SKM-1 (cell line): ENCODE results near the gene TUBB1.
"Not testable (repeated sequence)": the region's sequence is repeated elsewhere in the genome, so short reads cannot be mapped to it uniquely, and the experiment has no call there.

Experiments
- DNase-seq: peaks from one replicate; lab custom pipeline; 2025; ENCODE audit not compliant: unreplicated experiment; lab: John Stamatoyannopoulos, UW

The TUBB1 gene

DNA sequence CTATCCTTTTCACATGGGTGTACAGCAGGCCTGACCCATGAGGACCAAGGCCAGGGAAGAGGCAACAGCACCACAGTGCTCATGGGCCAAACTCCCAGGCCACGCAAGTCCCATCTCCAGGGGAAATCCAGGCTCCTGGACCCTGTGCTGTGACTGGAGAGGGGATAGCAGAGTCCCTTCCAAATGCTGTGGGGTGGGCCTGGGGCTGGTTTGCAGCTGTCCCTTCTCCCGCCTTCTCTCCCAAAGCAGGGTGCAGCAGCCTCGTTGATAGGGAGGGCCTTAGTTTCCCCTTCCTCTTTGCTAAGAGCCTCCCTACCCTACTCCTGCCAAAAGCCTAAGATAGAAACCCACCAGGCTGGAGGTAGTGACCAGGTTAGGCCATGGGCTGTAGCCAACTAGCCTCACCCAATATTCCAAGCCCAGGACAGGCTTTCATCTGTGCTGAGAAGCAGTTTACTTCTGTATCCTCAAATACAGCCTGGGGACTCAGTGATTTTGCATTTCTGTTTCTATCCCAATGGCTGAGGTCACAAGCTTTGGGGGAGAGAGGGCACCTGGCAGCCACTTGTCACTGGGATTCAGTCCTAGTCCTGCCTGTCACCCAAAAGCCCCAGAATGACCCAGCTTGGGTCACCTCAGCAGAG, 13.6 kb upstream of the TUBB1 start:
- no peak for DNase-seq

DNA sequence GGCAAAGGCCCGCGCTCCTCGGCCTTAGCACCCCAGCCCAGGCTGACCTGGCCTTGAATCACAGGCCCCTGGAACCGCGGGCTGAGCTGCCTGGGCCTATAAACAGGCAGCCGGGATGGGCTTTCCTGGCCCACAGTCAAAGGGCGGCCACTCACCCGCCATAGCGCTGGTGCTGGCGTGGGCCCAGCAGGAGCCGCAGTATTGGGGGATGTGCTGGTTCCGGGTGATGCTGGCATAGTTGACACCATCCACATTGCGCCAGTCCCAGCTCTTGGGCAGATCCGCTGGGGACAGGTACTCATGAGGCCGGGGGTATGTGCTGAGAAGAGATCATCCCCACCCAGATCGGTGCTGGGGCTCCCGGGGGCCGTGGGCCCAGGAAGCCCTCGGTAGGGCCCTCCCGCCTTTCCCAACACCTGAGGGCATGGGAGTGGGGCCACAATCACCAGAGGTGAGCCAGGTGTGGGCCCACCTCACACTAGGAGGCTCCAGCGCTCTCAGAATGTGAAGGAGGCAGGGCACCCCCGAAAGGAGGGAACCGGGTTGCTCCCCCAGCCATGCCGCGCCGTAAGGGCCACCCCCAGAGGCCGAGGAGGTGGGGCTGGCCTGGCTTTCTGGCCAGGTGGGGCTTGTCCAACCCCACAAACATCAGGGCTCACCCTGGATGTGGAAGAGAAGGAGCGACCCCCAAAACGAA, 12.9 kb upstream of the TUBB1 start:
- DNase-seq = no peak

DNA sequence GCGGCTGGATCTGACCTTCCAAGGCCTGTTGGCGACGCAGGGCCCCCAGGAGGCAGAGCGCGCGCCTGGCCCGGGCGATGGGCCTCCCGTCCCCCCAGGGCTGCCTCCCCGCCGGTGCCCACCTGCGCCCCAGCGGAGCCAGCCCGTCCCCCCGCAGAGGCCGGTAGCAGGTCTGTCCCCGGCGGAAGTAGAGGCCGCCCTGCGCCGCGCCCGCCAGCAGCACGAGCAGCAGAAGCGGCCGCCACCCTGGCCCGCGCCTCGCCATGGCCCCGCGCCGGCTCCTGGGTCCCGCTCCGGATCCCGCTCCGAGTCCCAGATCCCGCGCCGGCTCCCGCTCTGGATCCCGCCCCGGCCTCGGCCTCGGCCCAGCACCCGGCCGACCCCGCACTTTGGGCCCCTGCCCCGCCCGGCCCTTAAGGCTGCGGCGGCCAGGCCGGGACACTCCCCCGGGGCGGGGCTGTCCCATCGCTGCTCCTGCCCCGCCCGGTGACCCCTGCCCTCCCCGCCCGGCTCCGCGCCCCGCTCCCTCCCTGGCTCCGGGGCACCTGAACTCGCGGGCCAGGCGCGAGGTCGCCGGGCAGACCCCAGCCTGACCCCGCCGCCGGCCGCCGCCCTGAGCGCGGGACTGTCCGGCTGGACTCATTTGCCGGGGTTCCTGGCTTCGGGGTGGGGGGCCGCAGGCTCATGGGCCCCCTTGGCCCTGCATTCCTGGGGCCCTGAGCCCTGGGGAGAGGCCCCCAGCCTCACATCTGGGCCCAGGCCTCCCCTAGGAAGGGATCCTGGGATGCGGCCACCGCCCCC, 12.2 kb upstream of the TUBB1 start, which contains the start of gene CTSZ:
TSS of gene CTSZ (minus strand) at position 391 of the 801 bp plus-strand sequence. CDS start at position 265, 126 bp downstream.
- no peak for DNase-seq

DNA sequence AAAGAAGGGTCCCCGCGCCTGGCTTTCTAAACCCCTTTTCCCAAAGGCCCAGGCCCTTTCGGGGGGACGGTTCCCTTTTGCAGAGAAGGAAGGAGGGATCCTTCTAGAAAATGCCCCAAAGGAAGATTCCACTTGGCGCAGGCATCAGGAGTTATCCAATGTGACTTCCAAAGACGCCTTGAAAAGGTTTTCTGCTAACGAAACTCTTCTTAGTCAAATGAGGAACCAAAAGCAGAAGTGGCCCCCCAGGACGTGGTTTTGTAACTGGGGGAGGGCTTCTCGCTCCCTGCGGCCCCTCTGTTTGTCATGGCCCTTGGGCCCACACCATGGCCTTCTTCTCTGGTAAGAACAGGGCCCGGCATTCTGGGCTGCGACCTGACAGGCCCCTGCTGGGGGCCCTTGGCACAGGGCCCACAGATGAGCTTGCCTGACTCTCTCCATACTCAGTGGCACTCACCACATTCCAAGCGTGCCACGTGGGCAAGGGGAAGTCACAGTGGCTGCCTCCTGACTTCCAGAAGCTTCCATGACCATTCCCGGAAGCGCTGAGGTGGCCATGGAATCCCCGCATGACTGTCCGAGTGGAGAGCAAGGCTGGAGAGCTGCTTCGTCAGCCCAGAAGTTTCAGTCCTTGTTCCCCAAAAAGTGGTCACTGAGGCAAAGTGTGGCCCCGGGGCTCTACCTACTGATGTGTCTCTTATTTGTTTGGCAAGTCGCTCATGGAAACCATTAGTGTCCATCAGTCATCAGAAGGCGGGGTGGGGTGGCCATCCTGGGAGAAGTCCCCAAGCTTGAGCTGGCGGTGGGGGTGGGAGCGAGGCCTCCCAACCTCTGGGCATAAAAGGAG, 11.3 kb upstream of the TUBB1 start:
- DNase-seq = peak; percentile 93

DNA sequence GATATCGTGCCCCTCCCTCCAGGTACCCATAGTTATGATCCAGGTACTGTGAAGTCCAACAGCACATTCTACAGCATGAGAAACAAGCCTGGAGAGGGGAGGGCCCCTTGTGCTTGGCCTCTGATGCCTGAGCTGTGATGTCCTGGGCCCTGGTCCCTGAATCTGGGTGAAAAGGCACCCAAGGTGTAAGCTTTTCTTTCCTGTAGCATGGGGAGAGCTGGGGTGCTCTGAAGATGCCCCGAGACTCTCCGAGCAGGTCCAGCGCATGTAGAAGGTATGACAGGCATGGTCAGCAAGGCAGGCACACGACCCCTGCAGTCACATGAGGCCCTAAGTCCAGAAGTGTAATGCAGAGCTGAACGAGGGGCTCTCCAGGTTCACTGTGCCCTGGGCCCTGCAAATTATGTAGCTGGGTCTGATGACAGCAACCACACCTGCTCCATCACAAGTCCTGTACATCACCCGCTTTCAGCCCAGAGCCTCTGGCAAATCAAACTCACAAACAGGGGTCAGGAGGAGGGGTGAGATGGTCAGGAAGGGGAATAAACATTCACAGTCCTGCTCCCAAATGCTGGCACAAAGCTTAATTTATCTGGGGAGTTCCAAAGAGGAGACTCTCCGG, 10.4 kb upstream of the TUBB1 start:
- DNase-seq = no peak

DNA sequence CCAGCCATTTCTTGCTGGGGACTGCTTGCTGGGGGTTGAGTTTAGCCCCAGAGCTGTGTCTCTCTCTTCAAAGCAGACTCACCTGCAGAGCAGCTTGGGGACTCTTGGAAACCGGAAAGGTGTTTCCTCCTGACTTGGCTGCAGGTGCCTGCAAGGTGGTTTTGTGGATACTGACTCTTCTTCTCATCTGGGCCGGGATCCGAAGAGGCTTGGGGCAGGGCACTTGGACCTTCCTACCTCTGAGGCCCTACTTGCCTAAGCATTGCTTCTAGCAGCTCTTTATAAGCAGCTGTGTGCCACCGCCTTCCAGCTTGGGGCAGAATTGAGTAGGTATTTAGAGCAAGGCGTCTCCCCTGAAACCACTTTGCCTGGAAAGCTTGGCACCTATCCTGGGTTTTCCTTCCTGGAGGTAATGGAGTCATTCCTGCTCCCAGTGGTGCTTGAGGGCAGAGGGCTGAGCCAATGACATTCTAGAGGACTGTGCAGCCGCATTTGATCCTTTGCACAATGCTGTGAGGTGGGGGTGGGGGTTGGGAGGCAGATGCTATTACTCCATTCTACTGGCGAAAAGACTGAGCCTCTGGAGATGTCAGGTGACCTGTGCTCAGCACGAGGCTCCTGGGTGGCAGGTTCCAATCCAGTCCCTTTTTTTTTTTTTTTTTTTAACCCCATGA, 8.8 kb upstream of the TUBB1 start:
- no peak for DNase-seq

DNA sequence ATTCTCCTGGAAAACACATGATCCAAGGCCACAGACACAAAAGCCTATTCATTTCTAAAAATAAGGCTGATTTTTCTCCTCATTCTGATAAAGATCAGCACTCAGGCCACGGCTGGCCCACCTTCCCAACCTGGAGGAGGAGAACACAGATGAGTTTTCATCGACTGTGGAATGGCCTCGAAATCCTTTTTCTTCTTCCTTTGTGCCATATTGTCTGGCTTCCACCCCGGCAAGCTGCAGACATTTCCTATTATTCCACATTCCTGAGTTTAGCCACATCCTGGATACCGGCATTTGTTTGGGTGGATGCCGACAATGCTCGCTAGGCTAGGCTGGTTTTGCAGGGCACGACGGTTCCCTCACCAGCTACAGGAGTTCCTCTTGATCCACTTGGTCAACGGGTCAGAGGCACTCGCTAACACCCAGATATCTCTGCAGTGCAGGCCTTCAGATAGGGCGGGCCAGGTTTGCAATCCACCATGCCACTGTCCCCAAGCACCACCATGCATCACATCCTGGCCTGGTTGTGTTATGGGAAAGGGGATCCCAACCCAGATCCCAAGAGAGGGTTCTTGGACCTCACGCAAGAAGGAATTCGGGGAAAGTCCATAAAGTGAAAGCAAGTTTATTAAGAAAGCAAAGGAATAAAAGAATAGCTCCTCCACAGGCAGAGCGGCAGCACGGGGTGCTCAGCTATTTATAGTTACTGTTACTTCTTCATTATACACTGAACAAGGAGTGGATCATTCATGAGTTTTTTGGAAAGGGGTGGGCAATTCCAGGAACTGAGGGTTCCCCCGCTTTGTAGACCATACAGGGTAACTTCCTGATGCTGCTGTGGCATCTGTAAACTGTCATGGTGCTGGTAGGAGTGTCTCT, 8.0 kb upstream of the TUBB1 start:
- no peak for DNase-seq

DNA sequence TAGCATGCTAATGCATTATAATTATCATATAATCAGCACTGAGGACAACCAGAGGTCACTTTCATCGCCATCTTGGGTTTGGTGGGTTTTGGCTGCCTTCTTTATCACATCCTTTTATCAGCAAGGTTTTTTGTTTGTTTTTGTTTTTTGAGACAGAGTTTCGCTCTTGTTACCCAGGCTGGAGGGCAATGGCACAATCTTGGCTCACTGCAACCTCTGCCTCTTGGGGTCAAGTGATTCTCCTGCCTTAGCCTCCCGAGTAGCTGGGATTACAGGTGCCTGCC, 7.4 kb upstream of the TUBB1 start:
- DNase-seq = not testable (repeated sequence)

DNA sequence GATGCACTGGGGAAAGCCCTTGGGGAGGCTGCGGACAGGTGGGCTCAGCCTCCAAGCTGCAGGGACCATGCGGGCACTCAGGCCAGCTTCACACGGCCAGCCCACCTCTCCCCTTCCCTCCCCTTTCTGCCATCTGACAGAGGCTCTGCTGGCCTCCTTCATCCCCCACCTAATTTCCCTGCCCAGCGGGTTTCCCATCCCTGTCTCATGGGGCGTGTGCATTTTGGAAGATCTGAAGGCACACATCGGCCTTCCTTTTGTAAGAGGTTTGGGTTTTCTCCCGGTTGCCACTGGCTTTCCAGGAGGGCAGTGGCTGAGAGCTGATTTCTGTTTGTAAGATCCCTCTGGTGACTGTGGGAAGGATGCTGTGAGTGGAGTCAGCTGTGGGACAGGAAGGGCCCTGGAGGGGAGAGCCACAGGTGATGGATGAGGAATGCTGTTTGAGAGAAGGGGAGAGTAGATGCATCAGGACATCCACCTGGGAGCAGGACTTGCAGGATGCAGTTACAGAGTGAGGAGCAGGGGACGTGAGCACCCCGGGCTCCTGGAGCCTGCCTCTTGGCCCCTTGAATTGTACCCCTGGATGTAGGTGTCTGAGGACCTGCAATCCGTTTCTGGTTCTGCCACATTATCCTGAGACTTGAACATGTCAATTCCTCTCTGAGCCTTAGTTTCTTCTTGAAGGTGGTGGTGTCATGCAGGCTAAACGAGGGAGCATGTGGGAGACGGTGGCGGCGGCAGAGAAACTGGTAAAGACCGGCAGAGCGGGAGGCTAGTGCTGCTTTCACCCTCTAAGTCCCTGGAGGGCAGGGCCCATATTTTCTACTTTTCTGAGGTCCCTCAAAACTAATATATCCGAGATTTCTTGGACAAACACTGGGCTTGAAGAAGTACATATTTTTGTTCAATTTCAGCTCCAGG, 5.9 kb upstream of the TUBB1 start:
- DNase-seq = no peak

DNA sequence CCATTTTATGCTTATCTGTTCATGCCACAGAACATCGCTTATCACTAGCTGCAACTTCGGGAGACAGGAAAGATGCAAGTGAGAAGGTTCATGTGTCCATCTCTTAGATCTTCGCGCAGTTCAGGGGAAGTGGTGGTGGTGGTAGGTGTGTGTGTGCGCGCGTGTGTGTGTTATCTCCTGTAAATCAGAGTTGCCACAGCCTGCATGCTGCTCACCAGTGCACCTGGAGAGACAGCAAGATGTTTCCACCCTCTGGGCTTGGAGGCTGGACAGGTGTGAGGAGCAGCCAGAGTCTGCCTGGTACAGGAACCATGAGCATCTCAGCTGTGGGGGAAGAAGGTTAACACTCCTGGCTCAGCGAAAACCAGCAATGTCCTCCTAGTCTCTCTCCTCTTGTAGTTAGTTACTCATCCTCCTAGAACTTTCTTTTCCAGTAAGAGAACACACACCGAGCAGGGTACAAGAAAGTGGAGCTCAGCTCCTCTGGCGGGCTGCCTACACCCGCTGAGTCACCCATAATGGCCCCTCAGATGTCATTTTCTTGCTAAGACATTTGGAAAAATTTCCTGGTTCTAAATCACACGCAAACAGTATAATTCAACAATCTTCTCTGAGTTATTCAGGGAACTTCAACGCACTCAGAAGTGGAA, 5.1 kb upstream of the TUBB1 start:
- DNase-seq = no peak

DNA sequence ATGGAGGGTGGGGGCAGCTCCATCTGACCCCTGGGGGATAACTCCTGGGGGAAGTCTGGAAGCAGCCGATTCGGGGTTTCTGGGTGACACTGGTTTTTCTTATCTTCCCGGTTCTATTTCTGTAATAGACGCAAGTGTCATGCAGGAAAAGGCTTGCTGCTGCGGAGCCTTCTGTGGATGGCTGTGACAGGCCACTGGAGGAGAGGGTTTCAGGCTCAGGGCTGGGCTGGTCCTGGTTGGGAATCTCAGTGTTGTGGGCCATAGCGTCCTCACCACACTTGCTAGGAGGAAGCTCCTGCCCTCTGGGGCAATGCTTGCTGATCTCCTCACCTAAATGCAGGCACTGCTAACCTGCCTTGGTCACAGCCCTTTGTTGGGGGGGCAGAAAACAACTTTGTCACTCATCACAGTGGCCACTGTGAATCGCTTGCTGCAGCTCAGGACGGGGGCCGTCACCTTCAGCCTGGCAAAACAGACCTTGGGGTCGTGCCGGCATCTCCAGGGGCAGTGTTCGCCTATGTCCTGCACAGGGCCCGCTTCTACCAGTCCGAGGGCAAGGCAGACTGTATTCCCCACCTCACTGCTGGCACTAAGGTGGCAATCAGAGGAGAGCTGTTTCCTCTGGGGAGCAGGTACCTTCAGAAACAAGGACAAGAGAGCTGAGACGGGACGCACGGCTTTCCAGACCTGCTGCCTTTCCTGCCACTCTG, 4.4 kb upstream of the TUBB1 start:
- DNase-seq = no peak

DNA sequence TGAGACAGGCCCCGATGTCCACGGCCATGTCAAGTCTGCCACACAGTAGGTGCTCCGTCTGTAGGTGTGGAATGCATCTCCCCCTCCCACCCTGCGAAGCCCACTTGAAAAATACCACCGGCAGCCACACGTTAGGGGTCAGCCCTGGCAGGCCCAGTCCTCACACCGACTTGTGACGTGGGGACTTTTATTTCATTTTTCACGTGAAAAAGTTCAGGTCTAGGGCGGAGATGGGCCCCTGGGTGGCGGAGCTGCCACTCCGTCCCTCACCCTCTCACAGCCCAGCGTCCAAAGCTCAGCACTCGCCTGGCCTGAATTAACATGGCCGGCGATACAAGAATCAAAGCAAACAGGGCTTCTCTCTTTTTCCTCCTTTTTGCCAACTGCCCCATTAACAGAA, 3.8 kb upstream of the TUBB1 start:
- DNase-seq = no peak

DNA sequence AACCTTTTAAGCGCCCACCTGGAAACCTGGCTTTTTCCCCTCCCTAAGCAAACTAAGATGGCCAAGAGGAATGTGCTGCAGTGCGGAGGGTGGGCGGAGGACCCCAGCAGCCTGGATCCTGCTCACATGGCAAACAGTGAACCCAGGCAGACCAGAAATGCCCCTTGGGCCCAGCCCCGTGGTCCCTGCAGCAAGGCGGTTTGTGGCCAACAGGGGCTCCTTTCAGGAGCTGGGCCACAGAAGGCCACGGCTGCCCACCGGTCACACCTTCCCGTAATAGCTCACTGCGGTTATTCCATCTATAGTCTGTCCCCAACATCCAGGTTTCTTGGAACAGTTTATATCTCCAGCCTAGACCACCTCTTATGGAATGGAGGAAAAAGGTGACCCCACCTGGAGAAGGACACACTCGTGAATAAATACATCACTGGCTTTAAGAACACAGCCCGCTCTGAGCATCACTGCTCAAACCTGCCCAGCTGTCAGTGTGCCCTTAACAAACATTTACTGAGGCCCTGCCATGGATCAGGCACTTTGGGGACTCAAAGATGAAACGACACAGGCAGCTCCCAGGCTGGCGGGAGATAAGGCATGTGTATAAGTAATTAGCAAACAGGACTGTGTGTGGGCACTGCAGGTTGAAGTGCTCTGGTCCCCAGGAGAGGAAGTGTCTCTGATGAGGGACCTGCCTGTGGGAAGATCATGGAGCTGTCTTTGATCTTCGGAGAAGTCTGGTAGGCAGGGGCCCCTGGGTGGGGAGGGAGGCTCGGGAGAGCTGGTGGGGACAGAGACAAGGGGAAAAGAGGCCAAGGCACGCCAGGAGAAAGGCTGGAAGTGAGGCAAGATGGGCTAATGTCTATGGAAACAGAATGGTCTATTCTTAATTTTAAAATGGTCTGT, 3.2 kb upstream of the TUBB1 start:
- DNase-seq = no peak

DNA sequence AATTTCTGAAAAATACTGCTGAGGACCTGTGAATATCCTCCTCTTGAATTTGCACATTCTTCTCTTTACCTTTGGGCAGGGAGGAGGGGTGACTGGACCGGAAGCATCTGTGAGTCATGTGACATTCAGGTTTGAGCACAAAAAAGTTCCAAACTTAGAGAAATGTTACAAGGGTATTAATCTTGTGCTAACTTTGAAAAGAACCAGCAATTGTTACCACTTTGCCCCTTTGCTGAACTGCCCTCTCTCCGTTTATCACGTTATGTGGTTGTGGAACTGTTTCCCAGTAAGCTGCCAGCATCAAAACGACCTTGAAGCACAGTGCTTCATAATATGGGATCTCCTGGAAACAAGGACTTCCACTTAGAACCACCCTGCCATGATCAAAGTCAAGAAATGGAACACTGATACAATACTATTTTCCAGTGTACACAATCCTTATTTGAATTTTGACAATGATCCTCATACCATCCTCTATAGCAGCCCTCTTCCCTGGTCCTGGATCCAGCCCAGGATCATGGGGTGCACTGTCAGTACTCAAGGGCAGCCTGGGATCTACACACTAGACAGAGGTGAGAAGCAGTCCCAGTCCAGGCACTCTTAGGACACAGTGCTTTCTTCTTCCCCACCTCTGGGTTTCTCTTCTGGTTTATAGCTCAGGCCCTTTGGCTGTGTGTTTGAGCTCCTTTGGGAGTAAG, 2.3 kb upstream of the TUBB1 start:
- DNase-seq = no peak

DNA sequence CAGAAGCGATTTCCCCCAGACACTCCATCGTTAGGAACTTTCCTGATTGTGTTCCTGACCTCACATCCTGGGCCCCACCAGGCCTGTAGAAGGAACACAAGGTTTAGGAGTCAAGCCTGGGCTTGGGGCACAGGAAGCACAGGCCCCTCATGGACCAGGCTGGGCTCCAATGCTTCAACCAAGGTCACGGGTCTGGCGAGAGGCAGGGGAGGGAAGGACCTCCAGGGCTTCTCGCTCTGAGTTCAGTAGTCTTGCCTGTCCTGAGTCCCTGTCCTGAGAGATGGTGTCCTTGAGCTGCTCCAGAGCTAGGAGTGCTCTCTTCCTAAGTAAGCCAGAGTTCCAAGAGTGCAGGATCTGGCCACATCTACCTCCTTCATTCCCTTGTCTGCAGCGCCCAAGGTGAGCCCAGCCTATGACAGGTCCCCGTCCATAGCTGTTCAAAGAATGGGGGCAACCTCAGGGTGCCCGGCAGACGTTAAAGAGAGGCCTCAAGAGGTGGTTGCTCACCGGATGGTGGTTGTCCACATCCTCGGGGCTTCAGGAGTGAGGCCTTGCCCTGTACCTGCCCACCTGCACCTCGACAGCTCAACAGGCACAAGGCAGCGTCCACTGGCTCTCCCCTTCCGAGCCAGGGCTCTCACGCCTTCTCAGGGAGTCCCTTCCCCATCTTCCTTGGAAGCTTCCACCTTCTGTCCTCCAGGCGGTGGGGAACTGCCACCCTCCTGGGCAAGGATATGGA, 1.6 kb upstream of the TUBB1 start:
- DNase-seq = no peak
